ENCODE results near the gene HYPK.
"Not testable (repeated sequence)": the region's sequence is repeated elsewhere in the genome, so short reads cannot be mapped to it uniquely, and the experiment has no call there.

HYPK gene

GRCh38 chr15:43824302-43825246 is 24.2 kb downstream of the HYPK start, which contains the start of gene MFAP1:
TSS of gene MFAP1 (minus strand) at chr15:43824690. CDS start at chr15:43824569, 121 bp downstream.
- DNase-seq (ENCODE audit: low spot score), result peak; percentile 91
- no peak for TF ChIP-seq CTCF (IDR thresholded peaks at IDR 0.05; ENCODE audit: extremely low read depth, missing control alignments)

- not testable (repeated sequence) for DNase-seq (ENCODE audit: low spot score)
Measured at GRCh38 chr15:43825305-43825704, 24.9 kb downstream of the HYPK start.

GRCh38 chr15:43826029-43826507 is 25.7 kb downstream of the HYPK start:
- no peak for DNase-seq (ENCODE audit: low spot score)
- TF ChIP-seq CTCF (IDR thresholded peaks at IDR 0.05; ENCODE audit: extremely low read depth, missing control alignments), result no peak

GRCh38 chr15:43826508-43827341 is 26.3 kb downstream of the HYPK start, which contains the start of gene WDR76:
TSS of gene WDR76 (plus strand) at chr15:43827002. CDS start at chr15:43827033, 31 bp downstream.
- DNase-seq (ENCODE audit: low spot score), result peak; percentile 83
- TF ChIP-seq CTCF (IDR thresholded peaks at IDR 0.05; ENCODE audit: extremely low read depth, missing control alignments), result no peak

- peak; percentile 31 for DNase-seq (ENCODE audit: low spot score)
- TF ChIP-seq CTCF (IDR thresholded peaks at IDR 0.05; ENCODE audit: extremely low read depth, missing control alignments), result no peak
Measured at GRCh38 chr15:43828061-43828657, 27.8 kb downstream of the HYPK start.

GRCh38 chr15:43829951-43830540 is 29.6 kb downstream of the HYPK start:
- DNase-seq (ENCODE audit: low spot score), result not testable (repeated sequence)

GRCh38 chr15:43830691-43831275 is 30.4 kb downstream of the HYPK start:
- not testable (repeated sequence) for DNase-seq (ENCODE audit: low spot score)

- not testable (repeated sequence) for DNase-seq (ENCODE audit: low spot score)
Measured at GRCh38 chr15:43831519-43832052, 31.2 kb downstream of the HYPK start.

- DNase-seq (ENCODE audit: low spot score), result not testable (repeated sequence)
Measured at GRCh38 chr15:43832485-43832884, 32.1 kb downstream of the HYPK start.

All from GM20000 (cell line).